ENCODE measurements around the gene CSF2RB.

- TF ChIP-seq, protein P1, sequence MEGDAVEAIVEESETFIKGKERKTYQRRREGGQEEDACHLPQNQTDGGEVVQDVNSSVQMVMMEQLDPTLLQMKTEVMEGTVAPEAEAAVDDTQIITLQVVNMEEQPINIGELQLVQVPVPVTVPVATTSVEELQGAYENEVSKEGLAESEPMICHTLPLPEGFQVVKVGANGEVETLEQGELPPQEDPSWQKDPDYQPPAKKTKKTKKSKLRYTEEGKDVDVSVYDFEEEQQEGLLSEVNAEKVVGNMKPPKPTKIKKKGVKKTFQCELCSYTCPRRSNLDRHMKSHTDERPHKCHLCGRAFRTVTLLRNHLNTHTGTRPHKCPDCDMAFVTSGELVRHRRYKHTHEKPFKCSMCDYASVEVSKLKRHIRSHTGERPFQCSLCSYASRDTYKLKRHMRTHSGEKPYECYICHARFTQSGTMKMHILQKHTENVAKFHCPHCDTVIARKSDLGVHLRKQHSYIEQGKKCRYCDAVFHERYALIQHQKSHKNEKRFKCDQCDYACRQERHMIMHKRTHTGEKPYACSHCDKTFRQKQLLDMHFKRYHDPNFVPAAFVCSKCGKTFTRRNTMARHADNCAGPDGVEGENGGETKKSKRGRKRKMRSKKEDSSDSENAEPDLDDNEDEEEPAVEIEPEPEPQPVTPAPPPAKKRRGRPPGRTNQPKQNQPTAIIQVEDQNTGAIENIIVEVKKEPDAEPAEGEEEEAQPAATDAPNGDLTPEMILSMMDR (IDR thresholded peaks at IDR 0.05; ENCODE audit: low read depth, low read length), result no peak
- TF ChIP-seq POLR2A (IDR thresholded peaks at IDR 0.05; ENCODE audit: extremely low read depth, insufficient read length), result no peak
Measured at GRCh38 chr22:36923131-36923788, 9.8 kb downstream of the CSF2RB start.
